ENCODE data around the gene HTRA1. TPM values are rescaled to one million over a fixed set of nuclear protein-coding genes. Genes with fewer than 3 reads are reported as not detected.

The HTRA1 gene
- total RNA-seq, 1 donor from 2014 or later = 1,546 TPM

GRCh38 chr10:122561212-122561611 lies 99.9 kb downstream of the HTRA1 start:
- no peak for TF ChIP-seq CTCF (IDR thresholded peaks at IDR 0.05)
- H3K27me3 Mint-ChIP-seq (ENCODE audit: unreplicated experiment) = peaks cover 35% of the 10 kb centered on the region
- H3K4me1 Mint-ChIP-seq (ENCODE audit: unreplicated experiment) = peaks cover 18% of the 10 kb centered on the region
- no peaks in the 10 kb centered on the region for H3K36me3 Mint-ChIP-seq (ENCODE audit: unreplicated experiment)
- no peaks in the 10 kb centered on the region for H3K9me3 Mint-ChIP-seq (ENCODE audit: unreplicated experiment)
- no peak overlapping the region for H3K4me3 Mint-ChIP-seq (ENCODE audit: unreplicated experiment)
- no peak for DNase-seq (ENCODE audit: extremely low spot score, unreplicated experiment)
- no peak overlapping the region for H3K27ac Mint-ChIP-seq (ENCODE audit: unreplicated experiment)

- Mint-ChIP-seq H3K27ac (ENCODE audit: unreplicated experiment) (no peak overlapping the region), H3K36me3 (ENCODE audit: unreplicated experiment) (no peaks in the 10 kb centered on the region)
Observed at GRCh38 chr10:122561792-122562191, 100.4 kb downstream of the HTRA1 start.

More at GRCh38 chr10:122561792-122562191, 100.4 kb downstream of the HTRA1 start:
- TF ChIP-seq CTCF (IDR thresholded peaks at IDR 0.05) = no peak
- peaks cover 35% of the 10 kb centered on the region for H3K27me3 Mint-ChIP-seq (ENCODE audit: unreplicated experiment)
- peaks cover 18% of the 10 kb centered on the region for H3K4me1 Mint-ChIP-seq (ENCODE audit: unreplicated experiment)
- no peaks in the 10 kb centered on the region for H3K9me3 Mint-ChIP-seq (ENCODE audit: unreplicated experiment)
- no peak overlapping the region for H3K4me3 Mint-ChIP-seq (ENCODE audit: unreplicated experiment)
- DNase-seq (ENCODE audit: extremely low spot score, unreplicated experiment) = no peak

Small RNA genes within 50 kb of the gene (microRNA-seq; reads per million reads assigned to microRNA genes)
- gene MIR3941 (ENCODE audit: unreplicated experiment) = not detected

Other genes with a start within 250 kb of the HTRA1 start
- gene BTBD16, start 190.3 kb upstream of the HTRA1 start, total RNA-seq = not detected in 2 replicates
- gene PLEKHA1, start 86.8 kb upstream of the HTRA1 start, total RNA-seq = 62.8 and 66.9 TPM in 2 replicates
- gene ARMS2, start 6.9 kb upstream of the HTRA1 start, total RNA-seq = not detected in 2 replicates
- gene DMBT1, start 99.2 kb downstream of the HTRA1 start, total RNA-seq = 0.08 TPM in 2 replicates
- not detected in 2 replicates for gene C10orf120, start 238.3 kb downstream of the HTRA1 start, total RNA-seq

Measured in osteocyte (in vitro differentiated cells).